WTC11 (cell line): Measurements from ENCODE around the gene SULF2.

ENCODE experiments used
- JUN ChIP-seq: sonication (generic); formaldehyde crosslinking; IDR thresholded peaks from 2 replicates; pipeline ENCODE4 v1.8.0; 2023; ENCODE audit warnings: mild to moderate bottlenecking, missing genetic modification reagents
- NFE2L1 ChIP-seq: sonication (generic); formaldehyde crosslinking; IDR thresholded peaks from 2 replicates; pipeline ENCODE4 v1.8.1; 2023; ENCODE audit warnings: missing genetic modification reagents

DNA sequence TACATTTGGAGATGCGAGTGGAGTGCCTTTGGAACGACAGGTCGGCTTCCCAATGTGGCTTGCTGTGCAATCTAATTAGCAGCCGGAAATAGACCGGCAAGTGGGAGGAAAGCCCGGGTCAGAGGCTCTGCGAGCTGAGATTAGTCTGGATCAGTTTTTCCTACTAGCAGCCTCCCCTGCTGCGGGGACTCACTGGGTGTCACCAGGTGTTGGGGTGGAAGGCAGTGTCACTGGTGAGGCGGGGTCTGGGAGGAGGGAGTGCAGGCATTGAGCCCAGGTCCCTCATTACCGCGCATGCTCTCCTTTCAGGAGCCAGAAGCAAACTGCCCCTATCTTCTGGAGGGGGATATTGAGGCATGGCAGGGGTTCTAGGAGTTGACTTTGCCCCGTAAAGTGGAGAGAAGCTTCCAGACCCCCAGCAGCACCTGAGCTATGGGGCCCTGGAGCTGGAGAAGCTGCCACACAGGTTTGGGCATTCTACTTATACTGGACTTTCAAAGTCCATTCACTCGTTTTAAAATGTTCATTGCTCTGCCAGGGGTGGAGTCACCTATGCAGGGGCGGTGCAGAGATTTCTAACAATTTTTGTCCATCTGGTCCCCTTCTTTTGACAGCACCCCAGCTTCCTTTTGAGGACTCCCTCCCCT lies 11.0 kb downstream of the SULF2 start:
- TF ChIP-seq JUN (CRISPR knock-in tag) (no peak), NFE2L1 (CRISPR knock-in tag) (no peak)
